HG03025 (cell line): ENCODE results near the gene GZMB.
A peak's percentile ranks its signal among the peaks of the same experiment; 100 is the strongest.
"Not testable (repeated sequence)": the region's sequence is repeated elsewhere in the genome, so short reads cannot be mapped to it uniquely, and the experiment has no call there.

Experiments used
- ATAC-seq: cut with Tn5 transposase; IDR thresholded peaks from one replicate; pipeline ENCODE4 v1.9.1; 2021; ENCODE audit warnings: mild to moderate bottlenecking, moderate library complexity; ENCODE audit not compliant: unreplicated experiment, low FRiP score

Gene GZMB

GRCh38 chr14:24634158-24634557 lies at the start of gene GZMB:
Gene GZMB (minus strand): TSS chr14:24634190. CDS start chr14:24634160, 30 bp downstream.
- ATAC-seq, result no peak

GRCh38 chr14:24681056-24681455 lies 47.1 kb upstream of the GZMB start:
- no peak for ATAC-seq

GRCh38 chr14:24680516-24680915 lies 46.5 kb upstream of the GZMB start:
- no peak for ATAC-seq

- no peak for ATAC-seq
Measured at GRCh38 chr14:24679248-24679961, 45.4 kb upstream of the GZMB start.

- peak; percentile 57 for ATAC-seq
Measured at GRCh38 chr14:24678801-24679247, 44.8 kb upstream of the GZMB start.

- ATAC-seq, result no peak
Measured at GRCh38 chr14:24677956-24678355, 44.0 kb upstream of the GZMB start.

- ATAC-seq, result peak; percentile 54
Measured at GRCh38 chr14:24674204-24674970, 40.4 kb upstream of the GZMB start.

- ATAC-seq, result peak; percentile 59
Measured at GRCh38 chr14:24673534-24674203, 39.7 kb upstream of the GZMB start.

GRCh38 chr14:24673059-24673458 lies 39.1 kb upstream of the GZMB start:
- peak; percentile 69 for ATAC-seq

GRCh38 chr14:24670594-24670993 lies 36.6 kb upstream of the GZMB start:
- ATAC-seq, result no peak

GRCh38 chr14:24669651-24670050 lies 35.7 kb upstream of the GZMB start:
- no peak for ATAC-seq

GRCh38 chr14:24665440-24665991 lies 31.5 kb upstream of the GZMB start:
- peak; percentile 94 for ATAC-seq

GRCh38 chr14:24664366-24664765 lies 30.4 kb upstream of the GZMB start:
- no peak for ATAC-seq

GRCh38 chr14:24662753-24663152 lies 28.8 kb upstream of the GZMB start:
- ATAC-seq, result no peak

GRCh38 chr14:24659916-24660570 lies 26.1 kb upstream of the GZMB start:
- ATAC-seq, result no peak

GRCh38 chr14:24648361-24648760 lies 14.4 kb upstream of the GZMB start:
- not testable (repeated sequence) for ATAC-seq

GRCh38 chr14:24639905-24640304 lies 5.9 kb upstream of the GZMB start:
- ATAC-seq, result no peak

GRCh38 chr14:24639270-24639669 lies 5.3 kb upstream of the GZMB start:
- ATAC-seq, result no peak

GRCh38 chr14:24633353-24633752 lies 637 bp downstream of the GZMB start:
- ATAC-seq, result no peak

GRCh38 chr14:24632761-24633160 lies 1.2 kb downstream of the GZMB start:
- no peak for ATAC-seq
